Cardiac fibroblast (primary cell): ENCODE data around the gene NXN.
"Not testable (repeated sequence)": the region's sequence is repeated elsewhere in the genome, so short reads cannot be mapped to it uniquely, and the experiment has no call there.

Source experiments
- DNase-seq, 2 donors: peaks; one replicate each; pipeline versions ENCODE4 v3.0.0 to v3.0.0-alpha.2; 2010; ENCODE audit warnings: low read depth in 2 of 2
- H3K4me3 ChIP-seq, 2 donors: replicated peaks in 1 of 2; 1 replicate in 1 of 2; 2 replicates in 1 of 2; pipeline ENCODE4 v1.5.1; 2011; ENCODE audit warnings: low read depth in 2 of 2, low read length in 2 of 2, mild to moderate bottlenecking in 2 of 2, moderate library complexity in 1 of 2
- CTCF ChIP-seq: IDR thresholded peaks from one replicate; pipeline ENCODE4 v1.5.1; 2011; ENCODE audit warnings: low read depth, mild to moderate bottlenecking, low read length, inconsistent platforms

Gene NXN

GRCh38 chr17:774313-774584 is 205.3 kb downstream of the NXN start:
- H3K4me3 ChIP-seq = no peak overlapping the region
- no peak for DNase-seq
- TF ChIP-seq CTCF = no peak

GRCh38 chr17:773467-774312 is 205.9 kb downstream of the NXN start:
- no peak for TF ChIP-seq CTCF
- no peak for DNase-seq
- H3K4me3 ChIP-seq = no peak overlapping the region

- DNase-seq = no peak
- H3K4me3 ChIP-seq = no peak overlapping the region
- TF ChIP-seq CTCF = no peak
Observed at GRCh38 chr17:773016-773415, 206.6 kb downstream of the NXN start.

GRCh38 chr17:767076-767475 is 212.5 kb downstream of the NXN start:
- no peak overlapping the region for H3K4me3 ChIP-seq
- DNase-seq = no peak
- no peak for TF ChIP-seq CTCF

GRCh38 chr17:760371-760770 is 219.2 kb downstream of the NXN start:
- H3K4me3 ChIP-seq = no peak overlapping the region
- DNase-seq = no peak
- TF ChIP-seq CTCF = no peak

- TF ChIP-seq CTCF = no peak
- no peak overlapping the region for H3K4me3 ChIP-seq
- no peak for DNase-seq
Observed at GRCh38 chr17:759964-760363, 219.6 kb downstream of the NXN start.

GRCh38 chr17:756010-756567 is 223.5 kb downstream of the NXN start:
- DNase-seq, H3K4me3 ChIP-seq: not testable (repeated sequence)

GRCh38 chr17:755319-755961 is 224.1 kb downstream of the NXN start:
- H3K4me3 ChIP-seq, DNase-seq: not testable (repeated sequence)
